BLaER1 treated with 17β-estradiol and CSF1 and Interleukin-3, amounts not matched to agents 10 nM and 100 nM (cell line): ENCODE data around the gene CARMIL1.
"Not testable (repeated sequence)": the region's sequence is repeated elsewhere in the genome, so short reads cannot be mapped to it uniquely, and the experiment has no call there.

ENCODE experiments used
- H3K27ac ChIP-seq, 11 experiments: shearing (Covaris generic); formaldehyde crosslinking; 2 replicates each; pipeline ENCODE4 v1.8.1; 2022
- H3K27me3 ChIP-seq, 11 experiments: shearing (Covaris generic); formaldehyde crosslinking; 2 replicates each; pipeline ENCODE4 v1.8.1; 2022
- H3K36me3 ChIP-seq, 11 experiments: shearing (Covaris generic); formaldehyde crosslinking; 2 replicates each; pipeline ENCODE4 v1.8.1; 2022
- H3K4me1 ChIP-seq, 10 experiments: shearing (Covaris generic); formaldehyde crosslinking; 2 replicates each; pipeline ENCODE4 v1.8.1; 2022
- H3K4me2 ChIP-seq, 11 experiments: shearing (Covaris generic); formaldehyde crosslinking; 2 replicates each; pipeline ENCODE4 v1.8.1; 2022
- H3K4me3 ChIP-seq, 10 experiments: shearing (Covaris generic); formaldehyde crosslinking; 2 replicates each; pipeline ENCODE4 v1.8.1; 2022
- H3K9ac ChIP-seq, 11 experiments: shearing (Covaris generic); formaldehyde crosslinking; 2 replicates each; pipeline ENCODE4 v1.8.1; 2022
- H3K9me3 ChIP-seq, 11 experiments: shearing (Covaris generic); formaldehyde crosslinking; replicated peaks in 1 of 11; 2 replicates each; pipeline ENCODE4 v1.8.1; 2022
- H4K20me1 ChIP-seq, 11 experiments: shearing (Covaris generic); formaldehyde crosslinking; 2 replicates each; pipeline ENCODE4 v1.8.1; 2022
- Cebpa-rat ChIP-seq, 11 experiments: shearing (Covaris generic); IDR thresholded peaks; 2 replicates each; pipeline ENCODE4 v1.8.1; 2022

CARMIL1 gene

DNA sequence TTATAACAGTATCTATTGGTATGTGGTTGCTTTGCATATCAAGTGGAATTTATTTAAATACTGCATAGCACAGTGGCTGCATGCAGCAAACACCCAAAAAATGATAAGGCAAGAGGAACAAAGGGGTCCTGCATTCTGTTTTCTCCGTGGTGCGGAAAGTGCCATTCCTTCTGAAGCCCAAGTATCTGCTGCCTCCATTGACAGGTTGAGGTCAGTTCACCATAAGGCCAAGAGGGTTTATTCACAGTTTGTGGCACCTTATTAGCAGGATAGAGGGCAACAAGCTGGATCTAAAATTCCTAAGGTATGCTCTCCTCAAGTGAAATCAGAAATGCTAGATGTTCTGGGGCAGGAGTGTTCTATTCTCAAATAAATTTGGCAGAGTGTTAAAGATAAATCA is 9.3 kb downstream of the CARMIL1 start:
- Histone ChIP-seq H3K27me3 (no peaks in the 10 kb centered on the region), H3K4me2 (no peak overlapping the region), H3K4me3 (no peak overlapping the region), H3K4me1 (no peaks in the 10 kb centered on the region), H3K36me3 (no peaks in the 10 kb centered on the region), H3K9ac (no peak overlapping the region), H3K9me3 (no peaks in the 10 kb centered on the region), H4K20me1 (no peaks in the 10 kb centered on the region; a peak in 1 of 22 replicates), H3K27ac (no peak overlapping the region)
- TF ChIP-seq Cebpa-rat (IDR thresholded peaks at IDR 0.05) = no peak

DNA sequence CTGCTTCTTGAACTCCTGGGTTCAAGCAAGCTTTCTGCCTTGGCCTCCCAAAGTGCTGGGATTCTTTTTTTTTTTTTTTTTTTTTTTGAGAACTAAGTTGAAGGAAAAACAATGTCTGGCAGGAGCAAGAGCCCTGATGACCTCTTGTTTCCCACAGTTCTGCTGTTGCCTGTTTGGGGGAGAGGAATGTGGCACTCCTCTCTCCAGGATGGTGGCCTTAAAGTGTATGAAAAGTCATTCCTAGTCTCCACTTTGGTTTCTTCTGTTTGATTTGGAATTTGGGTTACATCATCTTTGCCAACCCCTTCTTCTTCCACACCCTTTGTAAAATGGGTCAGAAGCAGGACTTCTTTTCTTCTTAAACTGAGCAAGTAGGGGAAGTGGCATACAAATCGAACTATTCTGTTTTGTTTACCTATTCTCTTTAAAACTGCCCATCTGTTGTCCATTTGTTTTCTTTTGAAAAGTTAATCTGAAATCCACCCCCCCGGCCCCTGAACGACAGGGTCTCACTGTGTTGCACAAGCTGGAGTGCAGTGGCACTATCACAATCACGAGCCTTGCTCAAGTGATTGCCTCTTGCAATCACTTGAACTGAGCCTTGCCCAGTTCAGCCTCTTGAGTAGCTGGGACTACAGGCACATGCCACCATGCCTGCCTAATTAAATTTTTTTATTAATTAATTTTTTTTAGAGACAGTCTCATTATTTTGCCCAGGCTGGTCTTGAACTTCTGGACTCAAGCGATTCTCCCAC is 11.3 kb downstream of the CARMIL1 start:
- no peaks in the 10 kb centered on the region; a peak in 1 of 22 replicates for H4K20me1 ChIP-seq
- no peaks in the 10 kb centered on the region for H3K4me1 ChIP-seq
- no peak overlapping the region for H3K4me3 ChIP-seq
- no peaks in the 10 kb centered on the region for H3K27me3 ChIP-seq
- no peak overlapping the region for H3K4me2 ChIP-seq
- no peak for TF ChIP-seq Cebpa-rat (IDR thresholded peaks at IDR 0.05)
- no peak overlapping the region for H3K27ac ChIP-seq
- H3K9me3 ChIP-seq = no peaks in the 10 kb centered on the region
- no peak overlapping the region for H3K9ac ChIP-seq
- no peaks in the 10 kb centered on the region for H3K36me3 ChIP-seq

DNA sequence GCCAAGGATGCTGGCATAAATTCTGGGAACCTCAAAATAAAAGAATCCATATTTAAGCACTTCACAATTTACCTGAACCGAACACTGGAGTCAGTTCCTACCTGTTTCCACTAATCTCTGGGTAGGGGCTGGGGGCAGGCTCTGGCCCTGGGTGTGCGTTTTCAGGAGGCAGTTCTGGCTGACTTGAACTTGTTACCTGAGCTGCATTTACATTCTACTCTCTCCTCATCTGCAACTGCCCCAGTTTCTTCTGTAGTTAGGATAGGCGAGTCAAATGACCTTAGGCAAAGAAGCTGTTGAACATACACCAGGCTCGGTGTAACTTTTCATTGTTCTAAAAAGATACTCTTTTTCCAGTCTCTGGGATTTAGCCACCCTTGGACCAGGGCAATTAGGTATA is 13.2 kb downstream of the CARMIL1 start:
- Histone ChIP-seq H3K4me2 (no peak overlapping the region), H3K4me1 (no peaks in the 10 kb centered on the region), H4K20me1 (no peaks in the 10 kb centered on the region; a peak in 1 of 22 replicates), H3K36me3 (no peaks in the 10 kb centered on the region), H3K27ac (no peak overlapping the region), H3K4me3 (no peak overlapping the region), H3K9me3 (no peaks in the 10 kb centered on the region), H3K27me3 (no peaks in the 10 kb centered on the region), H3K9ac (no peak overlapping the region)
- no peak for TF ChIP-seq Cebpa-rat (IDR thresholded peaks at IDR 0.05)

DNA sequence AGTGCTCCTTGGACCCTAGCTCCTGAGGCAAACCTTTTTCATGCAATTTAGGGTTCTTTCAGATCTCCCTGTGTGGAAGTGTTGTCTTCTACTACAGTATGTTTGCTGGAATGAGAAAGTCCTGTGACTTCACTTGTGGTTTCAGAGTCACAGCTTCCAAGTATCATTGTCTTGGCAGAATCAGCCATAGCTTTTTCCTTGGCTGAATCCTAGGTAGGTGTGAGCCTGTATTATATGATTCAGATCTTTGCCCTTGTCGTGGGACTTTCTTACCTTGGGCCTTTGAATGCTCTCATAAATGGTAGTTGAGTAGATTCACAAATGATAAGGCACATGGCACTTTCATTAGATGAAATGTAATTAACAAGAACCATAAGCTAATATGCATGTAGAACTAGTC is 16.5 kb downstream of the CARMIL1 start:
- no peak overlapping the region for H3K4me3 ChIP-seq
- no peak overlapping the region for H3K27ac ChIP-seq
- H3K27me3 ChIP-seq = no peaks in the 10 kb centered on the region
- TF ChIP-seq Cebpa-rat (IDR thresholded peaks at IDR 0.05) = no peak
- H3K4me1 ChIP-seq = peaks cover 0 to 5% (median under 1%) of the 10 kb centered on the region in 10 experiments; a peak in 9 of 20 replicates
- H3K9ac ChIP-seq = no peak overlapping the region
- no peaks in the 10 kb centered on the region for H3K36me3 ChIP-seq
- H3K4me2 ChIP-seq = no peak overlapping the region
- H3K9me3 ChIP-seq = peaks cover 0 to 5% (median 0%) of the 10 kb centered on the region in 11 experiments; a peak in 3 of 22 replicates
- H4K20me1 ChIP-seq = no peaks in the 10 kb centered on the region; a peak in 1 of 22 replicates

DNA sequence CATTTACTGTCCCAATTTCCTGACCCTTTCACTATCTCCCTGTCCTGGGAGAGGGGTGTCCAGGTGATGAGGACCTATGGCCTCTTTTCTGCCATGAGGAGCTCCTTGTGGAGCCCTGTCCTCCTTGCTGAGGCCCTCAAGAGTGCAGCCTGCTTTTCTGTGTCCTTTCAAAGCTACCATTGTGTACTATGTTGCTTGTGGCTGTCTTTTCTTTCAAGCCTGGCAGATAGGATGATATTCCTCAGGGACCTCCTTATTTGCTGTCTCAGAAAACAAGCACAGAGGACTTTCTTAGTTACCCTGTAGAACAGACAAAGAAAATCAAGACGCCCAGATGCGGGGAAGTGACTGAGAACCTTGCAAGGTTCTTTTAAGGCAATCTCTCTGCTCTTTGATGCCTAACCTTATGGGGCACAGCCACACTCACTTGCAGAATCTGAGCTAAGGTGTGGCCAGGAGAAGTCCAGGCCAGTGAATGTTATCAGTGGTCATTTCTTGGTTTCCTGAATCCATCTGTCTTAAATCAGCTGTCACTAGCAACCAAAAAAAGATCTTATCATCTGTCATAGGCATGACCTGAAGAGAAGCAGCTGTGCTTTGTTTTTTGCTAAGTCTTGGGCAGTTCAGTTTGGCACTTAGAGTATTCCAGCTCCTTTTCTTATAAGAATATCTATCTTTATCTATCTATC is 17.2 kb downstream of the CARMIL1 start:
- Histone ChIP-seq H3K27me3 (no peaks in the 10 kb centered on the region), H3K4me2 (no peak overlapping the region), H3K4me3 (no peak overlapping the region), H3K4me1 (peaks cover 4 to 12% (median 7%) of the 10 kb centered on the region in 10 experiments; a peak in 18 of 20 replicates), H4K20me1 (no peaks in the 10 kb centered on the region; a peak in 1 of 22 replicates), H3K36me3 (no peaks in the 10 kb centered on the region), H3K27ac (no peak overlapping the region), H3K9ac (no peak overlapping the region), H3K9me3 (peaks cover 0 to 5% (median 0%) of the 10 kb centered on the region in 11 experiments; a peak in 3 of 22 replicates)
- TF ChIP-seq Cebpa-rat (IDR thresholded peaks at IDR 0.05) = no peak

DNA sequence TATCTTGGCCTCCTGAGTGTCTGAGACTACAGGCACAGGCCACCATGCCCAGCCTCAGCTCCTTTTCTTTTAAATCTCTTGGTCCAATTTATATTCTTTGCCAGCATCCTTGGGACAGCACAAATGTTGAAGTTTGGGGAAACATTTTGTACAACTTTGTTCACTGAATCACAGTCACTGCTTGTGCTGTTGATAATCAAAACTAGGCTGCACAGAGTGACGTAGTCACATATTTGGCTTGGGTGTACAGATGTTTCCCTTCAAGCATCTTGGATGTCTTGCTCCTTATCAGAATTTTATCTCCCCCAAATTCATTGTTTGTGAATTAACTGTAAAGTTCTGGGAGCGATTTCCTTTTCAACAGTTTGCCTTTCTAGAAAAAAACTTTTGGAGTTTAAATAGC is 17.9 kb downstream of the CARMIL1 start:
- TF ChIP-seq Cebpa-rat (IDR thresholded peaks at IDR 0.05) = no peak
- Histone ChIP-seq H4K20me1 (no peaks in the 10 kb centered on the region; a peak in 1 of 22 replicates), H3K9ac (no peak overlapping the region), H3K4me1 (peaks cover 4 to 19% (median 11%) of the 10 kb centered on the region in 10 experiments; a peak in 18 of 20 replicates), H3K27ac (no peak overlapping the region), H3K4me2 (no peak overlapping the region), H3K9me3 (peaks cover 0 to 5% (median 0%) of the 10 kb centered on the region in 11 experiments; a peak in 3 of 22 replicates), H3K4me3 (no peak overlapping the region), H3K36me3 (no peaks in the 10 kb centered on the region), H3K27me3 (no peaks in the 10 kb centered on the region)

DNA sequence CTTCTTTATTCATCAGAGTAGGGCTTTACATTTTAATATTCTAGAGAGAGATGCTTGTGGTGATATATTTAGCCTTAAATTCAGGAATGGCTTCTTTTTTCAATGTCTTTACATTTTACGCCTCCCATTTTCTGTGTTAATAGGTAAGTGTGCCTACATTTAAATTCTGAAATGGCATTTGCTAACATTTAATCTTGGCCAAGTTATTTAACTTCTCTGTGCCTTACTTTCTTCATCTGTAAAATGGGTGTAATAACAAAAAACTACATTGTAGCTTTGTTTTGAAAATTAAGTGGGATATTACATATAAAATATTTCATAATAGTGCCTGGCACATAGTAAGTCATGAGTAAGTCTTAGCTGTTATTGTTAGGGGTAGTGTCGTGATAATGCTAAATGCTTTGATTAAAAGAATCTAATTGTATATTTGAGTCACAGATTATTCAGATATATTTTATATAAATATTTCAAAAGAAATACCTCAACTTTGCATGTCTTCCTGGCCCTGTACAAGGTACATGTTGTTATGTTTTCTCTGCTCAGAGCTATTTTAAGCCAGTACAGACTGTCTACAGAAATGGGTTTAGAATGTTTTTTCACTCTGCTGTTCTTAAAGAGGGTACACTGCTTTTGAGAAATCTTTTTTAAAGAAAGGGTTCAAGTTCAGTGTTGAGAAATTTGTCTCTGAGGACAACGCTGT is 18.8 kb downstream of the CARMIL1 start:
- Histone ChIP-seq H3K4me1 (peaks cover 4 to 19% (median 11%) of the 10 kb centered on the region in 10 experiments; a peak in 18 of 20 replicates), H4K20me1 (no peaks in the 10 kb centered on the region), H3K9me3 (peaks cover 0 to 5% (median 0%) of the 10 kb centered on the region in 11 experiments; a peak in 3 of 22 replicates), H3K4me2 (no peak overlapping the region), H3K27ac (no peak overlapping the region), H3K36me3 (no peaks in the 10 kb centered on the region), H3K27me3 (no peaks in the 10 kb centered on the region), H3K9ac (no peak overlapping the region), H3K4me3 (no peak overlapping the region)
- no peak for TF ChIP-seq Cebpa-rat (IDR thresholded peaks at IDR 0.05)

DNA sequence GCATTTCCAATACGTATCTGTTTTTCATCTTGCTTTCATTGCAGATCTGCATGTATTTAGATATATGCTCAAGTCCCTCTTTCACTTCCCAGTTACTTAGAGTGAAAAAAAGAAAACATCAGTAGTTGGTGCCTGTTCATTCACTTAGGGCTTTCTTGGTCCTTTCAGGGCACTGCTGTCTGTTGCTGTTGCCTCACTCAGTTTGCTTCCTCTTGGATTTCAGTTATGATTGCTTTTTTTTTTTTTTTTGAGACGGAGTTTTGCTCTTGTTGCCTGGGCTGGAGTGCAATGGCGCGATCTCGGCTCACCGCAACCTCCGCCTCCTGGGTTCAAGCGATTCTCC is 19.3 kb downstream of the CARMIL1 start:
- not testable (repeated sequence) for H3K36me3 ChIP-seq, H3K9me3 ChIP-seq, H4K20me1 ChIP-seq, H3K4me2 ChIP-seq, H3K27me3 ChIP-seq, H3K27ac ChIP-seq, H3K4me3 ChIP-seq, H3K9ac ChIP-seq
- peaks cover 4 to 19% (median 11%) of the 10 kb centered on the region in 10 experiments; a peak in 18 of 20 replicates for H3K4me1 ChIP-seq

DNA sequence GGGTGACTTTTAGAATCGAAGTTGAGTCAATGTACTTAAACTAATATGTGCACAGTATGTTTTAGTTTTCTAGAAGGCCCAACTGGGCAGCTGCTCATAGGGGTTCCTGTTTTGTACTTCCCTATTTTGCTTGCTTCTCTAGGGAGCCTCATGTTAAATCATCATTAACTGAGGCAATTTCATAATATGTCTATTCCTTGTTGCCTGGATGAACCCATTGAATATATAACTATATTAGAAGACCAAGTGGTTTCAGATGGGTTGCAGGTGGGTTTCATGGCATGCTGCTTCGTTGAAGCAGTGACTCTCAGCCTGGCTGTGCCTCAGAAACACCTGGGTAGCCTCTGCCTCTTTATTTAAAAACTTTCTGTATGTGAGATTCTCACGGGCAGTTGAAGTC is 22.2 kb downstream of the CARMIL1 start:
- H3K27me3 ChIP-seq = no peaks in the 10 kb centered on the region
- H3K4me1 ChIP-seq = peaks cover 4 to 19% (median 11%) of the 10 kb centered on the region in 10 experiments; a peak in 18 of 20 replicates
- H3K4me2 ChIP-seq = peak overlapping the region; percentile 0 to 78 (median 49); a peak in 18 of 22 replicates
- 0 out of 22 replicates have a peak overlapping the region, but pooled peaks of 1 of the 11 experiments have one; percentile 13 for H3K9ac ChIP-seq
- H3K36me3 ChIP-seq = no peaks in the 10 kb centered on the region
- no peak overlapping the region for H3K4me3 ChIP-seq
- peaks cover 0 to 5% (median 0%) of the 10 kb centered on the region in 11 experiments; a peak in 3 of 22 replicates for H3K9me3 ChIP-seq
- TF ChIP-seq Cebpa-rat (IDR thresholded peaks at IDR 0.05) = no peak
- peak overlapping the region in 9 of 11 experiments; percentile 7 to 60 (median 50); a peak in 15 of 22 replicates for H3K27ac ChIP-seq
- H4K20me1 ChIP-seq = no peaks in the 10 kb centered on the region
